ENCODE data around the gene TOP2B. TPM values are rescaled to one million over a fixed set of nuclear protein-coding genes. Genes with fewer than 3 reads are reported as not detected.

The TOP2B gene
- total RNA-seq, 4 donors from 2014 or later = 56.1 to 274 (median 120) TPM

DNA sequence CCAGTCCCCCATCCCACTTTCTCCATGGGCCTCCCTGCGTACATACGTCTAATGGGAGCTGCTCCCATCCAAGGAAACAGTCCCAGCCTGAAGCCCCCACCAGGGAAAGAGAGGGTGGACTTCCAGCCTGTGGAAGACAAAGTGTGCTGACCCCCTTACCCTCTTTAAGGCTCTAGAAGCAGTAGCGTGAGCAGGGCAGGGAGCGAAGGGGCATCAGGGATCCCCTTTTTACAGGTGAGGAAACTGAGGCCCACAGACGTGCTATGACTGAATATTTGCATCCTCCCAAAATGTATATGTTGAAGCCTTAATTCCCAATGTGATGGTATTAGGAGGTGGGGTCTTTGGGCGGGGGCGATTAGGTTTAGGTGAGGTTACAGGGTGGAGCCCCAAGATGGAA is 83.4 kb downstream of the TOP2B start:
- no peak overlapping the region for H3K27ac ChIP-seq
- no peak for DNase-seq
- intact Hi-C loops (cut with DNase I; ENCODE audit: low total_unique reads) = loop anchor here (10.0 kb wide), 1 partner anchor 157 kb away; the partner anchor contains the start of gene RARB
- H3K9me3 ChIP-seq = no peaks in the 10 kb centered on the region
- H3K36me3 ChIP-seq = no peaks in the 10 kb centered on the region
- H3K4me1 ChIP-seq = no peaks in the 10 kb centered on the region
- H3K27me3 ChIP-seq = no peaks in the 10 kb centered on the region
- no peak overlapping the region for H3K4me3 ChIP-seq
- TF ChIP-seq, protein P1, sequence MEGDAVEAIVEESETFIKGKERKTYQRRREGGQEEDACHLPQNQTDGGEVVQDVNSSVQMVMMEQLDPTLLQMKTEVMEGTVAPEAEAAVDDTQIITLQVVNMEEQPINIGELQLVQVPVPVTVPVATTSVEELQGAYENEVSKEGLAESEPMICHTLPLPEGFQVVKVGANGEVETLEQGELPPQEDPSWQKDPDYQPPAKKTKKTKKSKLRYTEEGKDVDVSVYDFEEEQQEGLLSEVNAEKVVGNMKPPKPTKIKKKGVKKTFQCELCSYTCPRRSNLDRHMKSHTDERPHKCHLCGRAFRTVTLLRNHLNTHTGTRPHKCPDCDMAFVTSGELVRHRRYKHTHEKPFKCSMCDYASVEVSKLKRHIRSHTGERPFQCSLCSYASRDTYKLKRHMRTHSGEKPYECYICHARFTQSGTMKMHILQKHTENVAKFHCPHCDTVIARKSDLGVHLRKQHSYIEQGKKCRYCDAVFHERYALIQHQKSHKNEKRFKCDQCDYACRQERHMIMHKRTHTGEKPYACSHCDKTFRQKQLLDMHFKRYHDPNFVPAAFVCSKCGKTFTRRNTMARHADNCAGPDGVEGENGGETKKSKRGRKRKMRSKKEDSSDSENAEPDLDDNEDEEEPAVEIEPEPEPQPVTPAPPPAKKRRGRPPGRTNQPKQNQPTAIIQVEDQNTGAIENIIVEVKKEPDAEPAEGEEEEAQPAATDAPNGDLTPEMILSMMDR (IDR thresholded peaks at IDR 0.05) = no peak
- no peak for TF ChIP-seq POLR2A (IDR thresholded peaks at IDR 0.05)

DNA sequence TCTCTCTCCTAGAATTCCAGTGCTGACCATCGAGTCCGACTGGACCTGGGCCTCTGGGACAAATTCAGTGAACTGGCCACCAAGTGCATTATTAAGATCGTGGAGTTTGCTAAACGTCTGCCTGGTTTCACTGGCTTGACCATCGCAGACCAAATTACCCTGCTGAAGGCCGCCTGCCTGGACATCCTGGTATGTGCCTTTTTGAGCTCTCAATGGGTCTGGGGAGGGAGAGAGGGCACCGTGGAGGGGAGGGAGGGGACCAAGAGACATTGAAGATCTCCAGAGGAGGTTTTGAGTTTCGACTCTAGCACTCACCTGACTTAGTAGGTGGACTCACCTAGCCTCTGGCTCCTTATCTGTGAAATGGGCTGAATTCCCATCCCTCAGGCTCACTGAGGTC is 84.2 kb downstream of the TOP2B start:
- H3K4me1 ChIP-seq = no peaks in the 10 kb centered on the region
- H3K27me3 ChIP-seq = no peaks in the 10 kb centered on the region
- H3K36me3 ChIP-seq = no peaks in the 10 kb centered on the region
- intact Hi-C loops (cut with DNase I; ENCODE audit: low total_unique reads) = loop anchor here (10.0 kb wide), 1 partner anchor 156 kb away; the partner anchor contains the start of gene RARB
- H3K9me3 ChIP-seq = no peaks in the 10 kb centered on the region
- TF ChIP-seq POLR2A (IDR thresholded peaks at IDR 0.05) = no peak
- TF ChIP-seq, protein P1 (IDR thresholded peaks at IDR 0.05) = no peak
- no peak for DNase-seq
- H3K27ac ChIP-seq = no peak overlapping the region
- no peak overlapping the region for H3K4me3 ChIP-seq

DNA sequence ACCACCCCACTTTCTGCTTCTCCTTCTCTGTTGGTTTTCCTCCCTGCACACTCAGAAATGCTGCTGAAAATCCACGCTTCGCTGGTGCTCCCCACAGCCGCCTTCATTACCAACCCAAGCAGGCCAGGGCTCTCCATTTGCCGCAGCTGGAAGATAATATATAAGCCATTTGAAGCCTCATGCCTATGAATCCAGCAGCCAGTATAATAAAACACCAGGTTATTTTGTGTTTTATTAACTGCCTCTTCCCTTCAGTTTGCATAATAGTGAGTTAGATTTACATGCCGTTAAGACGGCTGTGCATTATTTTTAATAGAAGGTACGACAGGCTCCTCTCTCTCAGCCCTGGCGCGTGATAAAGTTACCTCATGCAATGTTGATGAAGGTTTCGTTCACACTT is 86.6 kb downstream of the TOP2B start:
- Histone ChIP-seq H3K9me3 (no peaks in the 10 kb centered on the region), H3K27ac (no peak overlapping the region), H3K4me3 (no peak overlapping the region), H3K36me3 (no peaks in the 10 kb centered on the region), H3K4me1 (no peaks in the 10 kb centered on the region), H3K27me3 (no peaks in the 10 kb centered on the region)
- no peak for TF ChIP-seq POLR2A (IDR thresholded peaks at IDR 0.05)
- TF ChIP-seq, protein P1 (IDR thresholded peaks at IDR 0.05) = no peak
- no peak for DNase-seq
- intact Hi-C loops (cut with DNase I; ENCODE audit: low total_unique reads) = no loop called here

DNA sequence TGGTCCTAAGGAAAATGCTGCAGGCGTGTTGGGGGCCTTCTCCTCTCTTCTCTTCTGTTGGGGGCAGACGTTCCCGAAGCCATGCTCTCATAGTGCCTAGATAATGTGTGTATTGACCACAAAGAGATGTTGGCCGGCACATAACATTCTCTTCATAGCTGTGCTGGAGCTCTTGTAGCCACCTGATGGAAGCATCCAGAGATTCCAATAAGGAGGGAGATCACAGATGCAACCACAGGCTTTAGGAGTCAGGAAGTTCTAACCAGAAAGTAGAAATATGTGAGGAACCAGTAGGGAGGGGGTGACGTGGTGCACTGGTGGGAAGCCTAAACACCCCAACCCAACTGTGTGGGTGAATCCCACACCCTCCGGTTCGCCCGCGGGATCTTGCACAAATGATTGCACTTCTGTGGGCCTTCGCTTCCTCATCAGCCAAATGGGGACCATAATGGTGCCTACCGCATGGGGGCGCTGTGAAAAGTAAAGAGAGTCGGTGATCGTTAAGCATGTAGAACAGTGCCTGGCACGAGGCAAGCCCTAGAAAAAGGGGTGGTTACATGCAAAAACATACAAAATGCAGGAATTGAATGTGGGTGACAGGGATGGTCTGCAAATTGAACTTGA is 87.8 kb downstream of the TOP2B start:
- H3K4me1 ChIP-seq = no peaks in the 10 kb centered on the region
- TF ChIP-seq, protein P1 (IDR thresholded peaks at IDR 0.05) = no peak
- TF ChIP-seq POLR2A (IDR thresholded peaks at IDR 0.05) = no peak
- H3K36me3 ChIP-seq = no peaks in the 10 kb centered on the region
- no peak overlapping the region for H3K4me3 ChIP-seq
- H3K27ac ChIP-seq = no peak overlapping the region
- H3K9me3 ChIP-seq = no peaks in the 10 kb centered on the region
- no peaks in the 10 kb centered on the region for H3K27me3 ChIP-seq
- intact Hi-C loops (cut with DNase I; ENCODE audit: low total_unique reads) = no loop called here
- DNase-seq = no peak

DNA sequence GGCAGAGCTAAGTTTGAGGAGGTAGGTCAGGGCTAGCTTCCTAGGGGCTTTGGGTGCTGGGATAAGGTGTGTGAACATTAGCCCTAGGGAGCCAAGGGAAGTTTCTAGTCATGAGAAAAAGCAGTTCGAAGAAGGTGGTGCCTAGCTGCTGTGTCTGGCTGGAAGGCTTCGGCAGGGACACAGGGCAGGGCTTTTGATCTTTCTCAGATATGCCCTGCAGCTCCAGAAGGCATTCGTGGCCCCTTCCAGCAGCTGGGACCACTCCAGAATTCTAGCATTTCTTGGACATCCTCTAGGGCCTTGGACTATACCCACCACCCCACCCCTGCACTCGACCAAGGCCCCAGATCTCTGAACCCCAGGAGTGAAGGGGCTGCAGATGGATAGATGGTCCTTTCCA is 88.6 kb downstream of the TOP2B start:
- no peaks in the 10 kb centered on the region for H3K4me1 ChIP-seq
- intact Hi-C loops (cut with DNase I; ENCODE audit: low total_unique reads) = no loop called here
- H3K4me3 ChIP-seq = no peak overlapping the region
- no peak for DNase-seq
- no peak overlapping the region for H3K27ac ChIP-seq
- no peaks in the 10 kb centered on the region for H3K9me3 ChIP-seq
- H3K27me3 ChIP-seq = no peaks in the 10 kb centered on the region
- H3K36me3 ChIP-seq = no peaks in the 10 kb centered on the region
- TF ChIP-seq, protein P1 (IDR thresholded peaks at IDR 0.05) = no peak
- TF ChIP-seq POLR2A (IDR thresholded peaks at IDR 0.05) = no peak

Data from uterus (tissue), 4 donors.